H9 (cell line): ENCODE measurements around the gene RFNG. TPM values are rescaled to one million over a fixed set of nuclear protein-coding genes. Genes with fewer than 3 reads are reported as not detected.

ENCODE experiments used
- DNase-seq: peaks from one replicate; pipeline ENCODE4 v3.0.0-alpha.2; 2017
- H2AFZ ChIP-seq: one replicate; pipeline ENCODE4 v1.6.1; 2013; ENCODE audit warnings: mild to moderate bottlenecking, low read length, control low read depth, moderate library complexity
- H2AK5ac ChIP-seq: 2 replicates; pipeline ENCODE4 v1.6.1; 2013; ENCODE audit warnings: low read length, control low read depth, mixed read lengths; ENCODE audit not compliant: insufficient read length
- H2BK120ac ChIP-seq: one replicate; pipeline ENCODE4 v1.6.1; 2013; ENCODE audit warnings: low read depth, mild to moderate bottlenecking, low read length, control low read depth, inconsistent platforms; ENCODE audit not compliant: poor library complexity, severe bottlenecking
- H2BK12ac ChIP-seq: 2 replicates; pipeline ENCODE4 v1.6.1; 2013; ENCODE audit warnings: low read length, control low read depth, mixed read lengths, low read depth; ENCODE audit not compliant: insufficient read length
- H2BK15ac ChIP-seq: 2 replicates; pipeline ENCODE4 v1.6.1; 2013; ENCODE audit warnings: low read depth, low read length, control low read depth
- H2BK20ac ChIP-seq: one replicate; pipeline ENCODE4 v1.6.1; 2013; ENCODE audit warnings: low read depth, mild to moderate bottlenecking, low read length, control low read depth, inconsistent platforms; ENCODE audit not compliant: poor library complexity, severe bottlenecking
- H2BK5ac ChIP-seq: 2 replicates; pipeline ENCODE4 v1.6.1; 2013; ENCODE audit warnings: low read length, control low read depth, mixed read lengths; ENCODE audit not compliant: insufficient read length
- H3K14ac ChIP-seq: 2 replicates; pipeline ENCODE4 v1.6.1; 2013; ENCODE audit warnings: low read length, control low read depth; ENCODE audit not compliant: insufficient read depth
- H3K18ac ChIP-seq: 2 replicates; pipeline ENCODE4 v1.6.1; 2013; ENCODE audit warnings: low read depth, mild to moderate bottlenecking, mixed read lengths, low read length, control low read depth; ENCODE audit not compliant: insufficient read length
- H3K23ac ChIP-seq: 2 replicates; pipeline ENCODE4 v1.6.1; 2013; ENCODE audit warnings: low read length, control low read depth, mixed read lengths, low read depth; ENCODE audit not compliant: insufficient read length
- H3K23me2 ChIP-seq: 2 replicates; pipeline ENCODE4 v1.6.1; 2013; ENCODE audit warnings: low read depth, mild to moderate bottlenecking, mixed read lengths, low read length, control low read depth; ENCODE audit not compliant: insufficient read length, poor library complexity, severe bottlenecking
- H3K27ac ChIP-seq: 2 replicates; pipeline ENCODE4 v1.5.1; 2013; ENCODE audit warnings: low read length, control low read depth, mixed read lengths, low read depth; ENCODE audit not compliant: insufficient read length
- H3K27me3 ChIP-seq: 2 replicates; pipeline ENCODE4 v1.6.1; 2013; ENCODE audit warnings: low read length, control low read depth, inconsistent platforms; ENCODE audit not compliant: insufficient read depth
- H3K4ac ChIP-seq: 2 replicates; pipeline ENCODE4 v1.6.1; 2013; ENCODE audit warnings: low read depth, mild to moderate bottlenecking, control low read depth, inconsistent platforms, low read length, moderate library complexity
- H3K4me1 ChIP-seq: 2 replicates; pipeline ENCODE4 v1.6.1; 2013; ENCODE audit warnings: low read length, control low read depth, inconsistent platforms; ENCODE audit not compliant: insufficient read depth
- H3K4me2 ChIP-seq: 2 replicates; pipeline ENCODE4 v1.6.1; 2013; ENCODE audit warnings: low read length, control low read depth, mixed read lengths; ENCODE audit not compliant: insufficient read length, insufficient read depth
- H3K56ac ChIP-seq: 2 replicates; pipeline ENCODE4 v1.6.1; 2013; ENCODE audit warnings: low read depth, mild to moderate bottlenecking, mixed read lengths, low read length, control low read depth; ENCODE audit not compliant: insufficient read length
- H3K79me1 ChIP-seq: 2 replicates; pipeline ENCODE4 v1.6.1; 2013; ENCODE audit warnings: low read depth, mild to moderate bottlenecking, moderate library complexity, low read length, control low read depth, inconsistent platforms; ENCODE audit not compliant: insufficient read depth, poor library complexity, severe bottlenecking
- H3K79me2 ChIP-seq: 2 replicates; pipeline ENCODE4 v1.6.1; 2013; ENCODE audit warnings: low read length, control low read depth, inconsistent platforms; ENCODE audit not compliant: insufficient read depth
- H3K9ac ChIP-seq: 2 replicates; pipeline ENCODE4 v1.6.1; 2013; ENCODE audit warnings: low read length, control low read depth, mixed read lengths; ENCODE audit not compliant: insufficient read length; ENCODE audit errors: extremely low read depth
- H3K9me3 ChIP-seq: one replicate; pipeline ENCODE4 v1.6.1; 2013; ENCODE audit warnings: low read depth, low read length, inconsistent platforms; ENCODE audit not compliant: control insufficient read depth
- H3T11ph ChIP-seq: one replicate; pipeline ENCODE4 v1.6.1; 2013; ENCODE audit warnings: mild to moderate bottlenecking, low read length, control low read depth, inconsistent platforms
- H4K20me1 ChIP-seq: one replicate; pipeline ENCODE4 v1.6.1; 2013; ENCODE audit not compliant: control insufficient read depth, insufficient read length, insufficient read depth
- H4K5ac ChIP-seq: 2 replicates; pipeline ENCODE4 v1.6.1; 2013; ENCODE audit warnings: low read depth, mild to moderate bottlenecking, mixed read lengths, low read length, control low read depth; ENCODE audit not compliant: insufficient read length
- H4K8ac ChIP-seq: replicated peaks from 2 replicates; pipeline ENCODE4 v1.6.1; 2013; ENCODE audit warnings: low read length, control low read depth, mixed read lengths, low read depth; ENCODE audit not compliant: insufficient read length
- H4K91ac ChIP-seq: 2 replicates; pipeline ENCODE4 v1.6.1; 2013; ENCODE audit warnings: low read depth, mild to moderate bottlenecking, moderate library complexity, mixed read lengths, low read length, control low read depth; ENCODE audit not compliant: insufficient read length
- H3K27ac Mint-ChIP-seq, 3 experiments: 2 replicates in 2 of 3; 3 replicates in 1 of 3; pipeline ENCODE4 v1.8.0; 2020 to 2021; ENCODE audit warnings: mixed read lengths in 3 of 3, mild to moderate bottlenecking in 1 of 3, moderate library complexity in 1 of 3
- H3K27me3 Mint-ChIP-seq: 2 replicates; pipeline ENCODE4 v1.8.0; 2021; ENCODE audit warnings: low read depth, mild to moderate bottlenecking, moderate library complexity, mixed read lengths
- H3K36me3 Mint-ChIP-seq, 3 experiments: 2 replicates in 2 of 3; 3 replicates in 1 of 3; pipeline ENCODE4 v1.8.0; 2020 to 2021; ENCODE audit warnings: low read depth in 3 of 3, mixed read lengths in 3 of 3; ENCODE audit not compliant: insufficient read depth in 1 of 3
- H3K4me1 Mint-ChIP-seq, 2 experiments: 2 replicates each; pipeline ENCODE4 v1.8.0; 2020; ENCODE audit warnings: mixed read lengths in 2 of 2
- H3K4me3 Mint-ChIP-seq, 2 experiments: 2 replicates in 1 of 2; 3 replicates in 1 of 2; pipeline ENCODE4 v1.8.0; 2020 to 2021; ENCODE audit warnings: mild to moderate bottlenecking in 2 of 2, mixed read lengths in 2 of 2, moderate library complexity in 1 of 2
- H3K9me3 Mint-ChIP-seq, 2 experiments: 2 replicates in 1 of 2; 3 replicates in 1 of 2; pipeline ENCODE4 v1.8.0; 2020; ENCODE audit warnings: mild to moderate bottlenecking in 2 of 2, mixed read lengths in 2 of 2, moderate library complexity in 1 of 2
- CTCF ChIP-seq: fragments of 200-600 bp; sonication (generic); conservative IDR thresholded peaks from 3 replicates; pipeline ENCODE4 v1.8.0; 2021; ENCODE audit warnings: antibody characterized with exemption, mild to moderate bottlenecking
- WGBS: extraction: QIAGEN DNeasy Blood & Tissue Kit; methylation state at CpG from one replicate; pipeline ENCODE4 v1.1.7; 2013; ENCODE audit warnings: missing lambda C conversion rate, low lambda C conversion rate, mixed read lengths; ENCODE audit not compliant: insufficient read length; ENCODE audit errors: extremely low coverage; 5-methylcytosine and 5-hydroxymethylcytosine counted together
- total RNA-seq: library from RNA; stranded (reverse); gene quantifications from 2 replicates; pipeline ENCODE4 v1.2.1, GENCODE V29; 2021

The RFNG gene
- total RNA-seq, 1 experiment from 2014 or later = 34.0 TPM

GRCh38 chr17:82008941-82009405 lies 42.6 kb downstream of the RFNG start:
- Mint-ChIP-seq H3K27ac (no peak overlapping the region), H3K4me3 (no peak overlapping the region), H3K9me3 (no peaks in the 10 kb centered on the region), H3K4me1 (0 out of 4 replicates have a peak, but pooled peaks cover 0 to 2% of the 10 kb centered on the region in 2 experiments), H3K27me3 (no peaks in the 10 kb centered on the region; the same call in 1 of the 2 replicates), H3K36me3 (no peaks in the 10 kb centered on the region)
- no CpG with 5 or more reads among the region's 28 CpGs for WGBS
- no peaks in the 10 kb centered on the region for H3K79me1 ChIP-seq
- no peaks in the 10 kb centered on the region for H3K9me3 ChIP-seq
- no peak overlapping the region for H3K56ac ChIP-seq
- H3K9ac ChIP-seq = no peak overlapping the region
- no peak overlapping the region for H3K4ac ChIP-seq
- H3K79me2 ChIP-seq = no peaks in the 10 kb centered on the region
- no peaks in the 10 kb centered on the region for H3K23me2 ChIP-seq
- no peak overlapping the region for H4K8ac ChIP-seq
- H4K91ac ChIP-seq = no peak overlapping the region
- H2BK120ac ChIP-seq = no peak overlapping the region
- H2BK5ac ChIP-seq = no peak overlapping the region
- H4K5ac ChIP-seq = no peak overlapping the region
- no peak for TF ChIP-seq CTCF
- no peaks in the 10 kb centered on the region for H3K4me1 ChIP-seq
- H2BK12ac ChIP-seq = no peak overlapping the region
- no peak overlapping the region for H3K18ac ChIP-seq
- DNase-seq = no peak
- no peaks in the 10 kb centered on the region for H4K20me1 ChIP-seq
- no peak overlapping the region for H3K27ac ChIP-seq
- H2AK5ac ChIP-seq = no peak overlapping the region
- no peak overlapping the region for H2BK15ac ChIP-seq
- H3K14ac ChIP-seq = no peak overlapping the region
- H2BK20ac ChIP-seq = no peak overlapping the region
- H3K27me3 ChIP-seq = no peaks in the 10 kb centered on the region
- no peak overlapping the region for H2AFZ ChIP-seq
- H3K4me2 ChIP-seq = no peak overlapping the region
- H3K23ac ChIP-seq = no peak overlapping the region
- no peak overlapping the region for H3T11ph ChIP-seq
